Endothelial cell of hepatic sinusoid (primary cell): Measurements from ENCODE around the gene PLCB3.
"Not testable (repeated sequence)": the region's sequence is repeated elsewhere in the genome, so short reads cannot be mapped to it uniquely, and the experiment has no call there.

Experiments
- in situ Hi-C: cut with HindIII; loops from 2 replicates; pipeline ENCODE4 v1.10.0; 2017; ENCODE audit warnings: low sequenced_read_pairs

The PLCB3 gene

GRCh38 chr11:64234647-64235379 is 16.5 kb upstream of the PLCB3 start:
- in situ Hi-C loops: no loop called here

GRCh38 chr11:64235437-64236161 is 15.7 kb upstream of the PLCB3 start:
- in situ Hi-C loops: no loop called here

GRCh38 chr11:64237484-64237951 is 13.8 kb upstream of the PLCB3 start:
- in situ Hi-C loops: no loop called here

GRCh38 chr11:64238076-64238475 is 13.3 kb upstream of the PLCB3 start:
- in situ Hi-C loops: no loop called here

GRCh38 chr11:64238999-64239398 is 12.3 kb upstream of the PLCB3 start:
- in situ Hi-C loops: no loop called here

DNA sequence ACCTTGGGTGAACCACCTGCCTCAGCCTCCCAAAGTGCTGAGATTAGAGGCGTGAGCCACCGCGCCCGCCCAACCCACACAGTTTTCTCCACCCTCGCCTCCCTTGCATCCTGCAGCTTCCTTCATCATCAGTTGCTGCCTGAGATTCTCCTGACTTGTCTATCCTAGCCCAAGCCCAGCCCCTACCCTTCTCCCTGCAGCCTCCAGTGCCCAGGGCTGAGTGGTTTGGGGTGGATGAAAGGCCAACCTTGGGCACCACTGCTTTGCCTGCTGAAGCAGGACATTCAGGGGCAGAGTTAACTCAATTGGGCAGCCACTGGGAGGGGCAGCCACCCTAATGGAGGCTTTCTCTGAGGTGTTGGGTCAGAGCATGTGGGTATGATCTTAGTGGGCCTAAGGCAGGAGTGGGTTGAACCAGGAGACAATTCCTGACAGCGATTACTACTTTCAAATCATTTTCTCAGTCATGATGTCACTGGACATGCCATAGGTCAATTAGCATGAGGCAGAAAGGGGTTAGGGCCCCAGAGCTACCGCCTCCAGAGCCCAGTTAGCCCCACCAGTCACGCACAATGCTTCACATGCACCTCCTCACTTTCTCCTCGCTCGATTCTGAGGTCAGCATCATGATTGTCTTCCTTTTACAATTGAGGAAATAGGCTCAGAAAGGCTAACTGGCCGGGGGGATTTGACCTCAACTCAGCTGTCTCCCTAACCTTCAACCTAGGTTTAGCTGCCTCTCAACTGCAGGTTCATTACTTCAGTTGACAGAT is 11.5 kb upstream of the PLCB3 start:
- in situ Hi-C loops: no loop called here

- in situ Hi-C loops: no loop called here
Observed at GRCh38 chr11:64240435-64241240, 10.7 kb upstream of the PLCB3 start, which contains the start of gene FKBP2. TSS of gene FKBP2 (plus strand) at chr11:64241095. CDS start at chr11:64242388, 1,293 bp downstream.

DNA sequence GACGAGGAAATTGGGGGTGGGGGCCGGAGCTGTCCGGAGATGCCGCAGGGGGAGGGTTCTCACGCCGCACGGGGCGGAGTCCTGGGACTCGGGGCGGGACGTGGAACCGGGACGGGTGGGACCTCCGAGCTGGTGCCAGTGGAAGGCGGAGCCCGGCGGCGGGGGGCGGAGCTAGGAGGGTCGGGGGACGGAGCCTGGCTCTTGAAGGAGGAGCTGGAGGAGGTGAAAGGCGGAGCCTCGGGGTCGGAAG is 10.2 kb upstream of the PLCB3 start:
- in situ Hi-C loops: no loop called here

GRCh38 chr11:64241491-64242374 is 9.6 kb upstream of the PLCB3 start:
- in situ Hi-C loops: no loop called here

DNA sequence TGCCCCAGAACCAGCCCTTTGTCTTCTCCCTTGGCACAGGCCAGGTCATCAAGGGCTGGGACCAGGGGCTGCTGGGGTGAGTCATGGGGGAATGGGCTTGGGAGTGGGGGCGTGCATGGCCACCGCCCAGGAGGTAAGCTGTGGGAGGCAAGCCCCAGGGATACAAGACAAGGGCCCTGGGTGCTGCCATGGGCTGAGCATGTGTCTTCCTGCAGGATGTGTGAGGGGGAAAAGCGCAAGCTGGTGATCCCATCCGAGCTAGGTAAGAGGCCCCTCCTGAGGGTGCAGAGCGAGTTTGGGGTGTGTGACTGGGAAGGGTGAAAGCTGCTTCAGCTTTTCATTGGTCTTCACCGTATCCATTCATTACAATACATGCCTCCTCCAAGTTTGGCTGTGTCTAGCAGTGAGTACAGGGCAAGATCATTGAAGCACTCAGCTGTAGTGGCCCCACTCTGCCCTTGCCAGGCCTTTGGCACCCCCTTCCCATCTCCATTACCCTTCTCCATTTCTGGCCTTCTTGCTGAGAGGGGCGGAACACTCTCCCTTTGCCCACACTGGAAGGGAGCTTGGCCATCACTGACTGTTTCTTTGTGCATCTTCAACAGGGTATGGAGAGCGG is 8.0 kb upstream of the PLCB3 start:
- in situ Hi-C loops: no loop called here

GRCh38 chr11:64244107-64244506 is 7.2 kb upstream of the PLCB3 start:
- in situ Hi-C loops: no loop called here

- in situ Hi-C loops: no loop called here
Observed at GRCh38 chr11:64244966-64245365, 6.4 kb upstream of the PLCB3 start.

DNA sequence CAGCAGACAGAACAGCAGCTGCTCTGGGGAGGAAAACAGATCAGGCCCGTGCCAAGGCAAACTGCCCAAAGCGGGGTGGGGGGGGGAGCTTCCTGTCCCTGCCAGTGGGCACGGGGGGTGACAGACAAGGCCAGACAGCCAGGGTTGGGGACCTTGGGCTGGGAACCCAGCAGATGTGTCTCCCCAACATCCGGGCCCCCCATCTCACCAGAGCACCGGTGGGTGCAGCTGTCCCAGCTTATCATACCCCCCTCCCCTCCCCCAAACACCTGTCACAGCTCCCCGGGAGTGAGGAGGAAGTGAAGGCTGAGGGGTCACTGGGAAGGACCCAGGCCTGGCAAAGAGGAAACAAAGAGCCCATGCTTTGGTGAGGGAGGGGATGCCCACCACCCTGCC is 5.9 kb upstream of the PLCB3 start:
- in situ Hi-C loops: no loop called here

DNA sequence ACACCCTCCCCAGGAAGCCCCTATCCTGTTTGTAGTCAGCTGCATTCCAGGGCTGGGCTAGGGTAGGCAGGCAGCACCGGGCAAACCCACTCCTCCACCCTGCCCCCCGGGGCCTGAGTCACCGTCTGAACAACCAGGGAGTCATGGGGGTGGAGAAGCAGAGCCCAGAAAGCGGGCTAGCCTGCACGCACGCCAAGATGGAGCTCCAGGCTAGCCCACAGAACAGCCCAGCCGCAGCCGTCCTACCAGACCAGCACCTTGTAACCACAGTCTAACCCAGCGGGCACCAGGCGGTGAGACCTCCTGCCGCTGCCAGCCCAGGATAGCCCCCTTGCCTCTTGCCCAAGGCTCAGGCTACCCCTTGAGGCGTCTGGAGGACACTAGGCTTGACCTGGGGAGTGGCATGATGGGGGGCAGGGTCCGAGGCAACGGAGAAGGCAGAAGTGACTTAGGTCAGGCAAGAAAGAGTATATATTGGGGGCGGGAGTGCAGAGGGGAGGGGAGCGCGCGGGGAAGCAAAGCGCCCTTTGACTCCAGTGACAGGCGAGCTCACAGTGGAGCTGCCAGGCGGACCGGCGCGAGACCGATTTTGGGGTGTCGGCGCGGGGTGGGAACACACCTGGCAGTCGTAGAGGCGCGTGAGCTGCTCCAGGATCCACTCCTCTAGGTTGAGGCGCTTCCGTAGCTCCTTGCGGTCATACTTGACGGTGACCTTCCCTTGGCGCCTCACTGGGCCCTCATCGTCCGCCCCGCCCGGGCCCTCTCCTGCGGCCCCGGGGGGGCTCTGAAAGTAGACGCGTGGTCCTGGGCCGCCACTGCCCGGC is 5.3 kb upstream of the PLCB3 start:
- in situ Hi-C loops: no loop called here

DNA sequence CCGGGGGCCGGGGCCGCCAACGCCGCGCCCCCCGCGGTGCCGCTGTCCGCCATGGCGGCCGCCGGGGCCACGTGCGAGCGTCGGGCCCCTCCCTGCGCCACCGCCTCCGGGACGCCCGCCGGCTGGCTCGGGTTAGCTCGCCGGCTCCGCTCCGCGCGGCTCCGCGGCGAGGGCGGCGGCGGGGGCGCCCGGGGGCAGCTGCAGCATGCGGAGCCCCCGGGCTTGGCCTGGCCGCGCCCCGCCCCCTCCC is 4.8 kb upstream of the PLCB3 start:
- in situ Hi-C loops: not testable (repeated sequence)

DNA sequence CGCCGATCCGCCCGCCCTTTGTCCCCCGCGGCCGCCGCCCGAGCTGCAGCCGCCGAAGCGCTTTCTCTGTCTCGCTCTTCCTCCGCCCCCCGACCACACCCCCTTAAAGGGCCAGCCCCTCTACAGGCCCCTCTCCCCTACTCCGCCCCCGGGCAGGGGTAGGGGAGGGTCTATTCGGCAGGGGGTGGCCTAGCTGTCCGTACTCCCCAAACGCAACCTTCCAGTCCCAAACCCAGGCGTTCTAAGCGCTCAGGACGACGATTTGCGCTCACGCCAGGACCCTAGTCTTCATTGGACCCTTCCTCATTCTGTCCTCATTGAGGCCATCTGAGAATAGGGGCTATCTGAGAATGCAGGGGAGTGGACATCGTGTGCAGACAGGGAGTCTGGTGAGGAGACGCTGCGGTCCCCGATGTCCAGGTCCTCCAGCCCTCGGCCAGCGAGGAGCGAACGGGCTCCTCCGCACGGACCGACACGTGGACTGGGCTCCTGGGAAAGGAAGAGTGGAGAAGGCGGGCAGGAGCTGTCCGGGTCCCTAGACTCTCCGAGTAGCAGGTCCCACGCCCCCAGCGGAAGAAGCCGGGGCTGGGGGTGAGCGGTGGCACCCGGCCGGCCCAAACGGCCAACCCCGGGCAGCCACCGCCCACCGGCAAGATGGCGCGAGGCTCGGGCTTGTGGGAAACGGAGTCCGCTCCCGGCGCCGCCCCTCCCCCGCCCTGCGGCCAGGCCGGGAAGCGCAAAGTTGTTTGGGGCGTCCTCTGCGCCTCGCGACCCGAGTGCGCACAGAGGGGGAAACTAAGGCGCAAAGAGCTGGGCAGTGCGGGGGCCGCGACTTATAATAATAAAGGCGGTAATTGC is 4.2 kb upstream of the PLCB3 start, which contains the start of gene PPP1R14B:
TSS of gene PPP1R14B (minus strand) at position 73 of the 858 bp plus-strand sequence. CDS start 270 bp downstream, outside the sequence.
- in situ Hi-C loops: no loop called here

DNA sequence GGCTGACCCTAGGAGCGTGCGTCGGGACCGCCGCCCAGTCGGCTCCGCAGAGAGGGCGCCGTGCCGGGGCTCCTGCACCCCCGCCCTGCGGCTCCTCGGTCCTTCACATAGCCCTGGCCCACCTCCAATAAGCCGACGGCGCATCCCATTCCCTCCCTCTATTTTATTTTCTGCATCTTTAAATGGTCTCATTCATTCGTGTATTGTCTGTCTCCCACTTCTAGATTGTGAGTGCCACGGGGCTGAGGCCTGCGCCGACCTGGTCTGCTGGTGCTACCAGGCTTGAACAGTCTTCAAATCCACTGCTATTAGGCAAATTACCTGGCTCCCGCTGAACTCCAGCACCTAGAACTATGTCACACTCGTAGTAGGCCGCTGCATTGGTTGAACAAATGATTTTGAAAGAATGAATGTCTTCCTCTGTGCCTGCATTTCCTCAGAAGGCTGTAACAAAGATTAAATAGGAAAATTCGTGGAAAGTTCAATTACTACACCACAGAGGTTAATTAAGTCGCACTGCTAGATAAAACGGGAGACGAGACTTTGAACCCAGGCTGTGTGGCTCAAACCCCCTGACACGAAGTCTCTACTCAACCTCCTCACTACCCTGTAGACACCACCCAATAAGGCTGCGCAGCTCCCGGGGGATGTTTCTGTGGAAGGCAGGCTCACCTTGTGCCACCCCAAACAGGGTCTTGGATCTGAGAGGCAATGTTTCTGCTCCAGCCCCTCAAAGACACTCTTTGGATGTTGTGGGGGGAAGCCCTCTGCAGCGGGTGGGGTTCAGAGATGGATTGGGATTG is 3.4 kb upstream of the PLCB3 start:
- in situ Hi-C loops: no loop called here
